Embryonic facial prominence (tissue), 1 donor: Measurements from ENCODE around the gene IQSEC3.
"Not testable (repeated sequence)": the region's sequence is repeated elsewhere in the genome, so short reads cannot be mapped to it uniquely, and the experiment has no call there.

Source experiments
- DNase-seq: peaks from one replicate; pipeline ENCODE4 v3.0.0-alpha.2; 2016; ENCODE audit errors: extremely low spot score

IQSEC3 gene

GRCh38 chr12:52902-53734 is 13.4 kb upstream of the IQSEC3 start:
- not testable (repeated sequence) for DNase-seq

- DNase-seq: no peak
These were observed 12.5 kb upstream of the IQSEC3 start for GRCh38 chr12:53735-54730.

- no peak for DNase-seq
These were observed 11.6 kb upstream of the IQSEC3 start for GRCh38 chr12:54750-55535.

GRCh38 chr12:56683-57346 is 9.8 kb upstream of the IQSEC3 start:
- no peak for DNase-seq

GRCh38 chr12:57539-57938 is 9.0 kb upstream of the IQSEC3 start:
- DNase-seq: no peak

GRCh38 chr12:58832-59231 is 7.7 kb upstream of the IQSEC3 start:
- no peak for DNase-seq

GRCh38 chr12:61845-62244 is 4.7 kb upstream of the IQSEC3 start:
- not testable (repeated sequence) for DNase-seq

GRCh38 chr12:65491-66063 is 990 bp upstream of the IQSEC3 start:
- not testable (repeated sequence) for DNase-seq

- DNase-seq: not testable (repeated sequence)
These were observed 376 bp downstream of the IQSEC3 start for GRCh38 chr12:66782-67504.

GRCh38 chr12:69677-70076 is 3.1 kb downstream of the IQSEC3 start:
- not testable (repeated sequence) for DNase-seq

GRCh38 chr12:70541-70940 is 4.0 kb downstream of the IQSEC3 start:
- DNase-seq: not testable (repeated sequence)

- DNase-seq: not testable (repeated sequence)
These were observed 5.5 kb downstream of the IQSEC3 start for GRCh38 chr12:72018-72417.

GRCh38 chr12:74420-75190 is 8.0 kb downstream of the IQSEC3 start:
- not testable (repeated sequence) for DNase-seq

GRCh38 chr12:75541-75940 is 9.0 kb downstream of the IQSEC3 start:
- not testable (repeated sequence) for DNase-seq

GRCh38 chr12:76102-76501 is 9.5 kb downstream of the IQSEC3 start:
- not testable (repeated sequence) for DNase-seq

GRCh38 chr12:76551-76950 is 10.0 kb downstream of the IQSEC3 start:
- DNase-seq: not testable (repeated sequence)

- not testable (repeated sequence) for DNase-seq
These were observed 10.6 kb downstream of the IQSEC3 start for GRCh38 chr12:77101-77719.

GRCh38 chr12:77769-78383 is 11.3 kb downstream of the IQSEC3 start:
- DNase-seq: not testable (repeated sequence)
